Tibial nerve (tissue), 4 donors: ENCODE measurements around the gene GABRD. TPM values are rescaled to one million over a fixed set of nuclear protein-coding genes. Genes with fewer than 3 reads are reported as not detected.

Experiments
- DNase-seq, 2 donors: peaks; one replicate each; pipeline ENCODE4 v3.0.0-alpha.2; 2019; ENCODE audit warnings: low spot score in 2 of 2
- H3K27ac ChIP-seq, 4 donors: fragments of 200-600 bp; sonication (generic) in 3 of 4; one replicate each; pipeline ENCODE4 v1.5.1; 2017 to 2019; ENCODE audit warnings: mild to moderate bottlenecking in 1 of 4
- H3K27me3 ChIP-seq, 2 donors: fragments of 200-600 bp; sonication (generic) in 1 of 2; one replicate each; pipeline versions ENCODE4 v1.5.1 to v1.6.0; 2017 to 2019
- H3K36me3 ChIP-seq, 3 donors: fragments of 200-600 bp; sonication (generic); one replicate each; pipeline ENCODE4 v1.5.1; 2018 to 2019
- H3K4me1 ChIP-seq, 4 donors: fragments of 200-600 bp; sonication (generic) in 3 of 4; one replicate each; pipeline ENCODE4 v1.5.1; 2017 to 2019
- H3K4me3 ChIP-seq, 4 donors: fragments of 200-600 bp; sonication (generic) in 3 of 4; one replicate each; pipeline ENCODE4 v1.5.1; 2017 to 2019; ENCODE audit warnings: mild to moderate bottlenecking in 1 of 4, moderate library complexity in 1 of 4
- H3K9me3 ChIP-seq, 4 donors: fragments of 200-600 bp; sonication (generic) in 3 of 4; one replicate each; pipeline ENCODE4 v1.5.1; 2017 to 2019
- EP300 ChIP-seq, 2 donors: sonication (generic); formaldehyde crosslinking; IDR thresholded peaks; one replicate each; pipeline ENCODE4 v1.6.1; 2017; ENCODE audit warnings: antibody characterized with exemption in 2 of 2, mild to moderate bottlenecking in 1 of 2
- POLR2A ChIP-seq, 2 donors: fragments of 450-650 bp; IDR thresholded peaks; one replicate each; pipeline ENCODE4 v1.6.1; 2017; ENCODE audit warnings: antibody characterized with exemption in 2 of 2, mild to moderate bottlenecking in 2 of 2, moderate library complexity in 2 of 2
- WGBS, 2 donors: methylation state at CpG; one replicate each; pipeline ENCODE4 v1.1.5; 2018; 5-methylcytosine and 5-hydroxymethylcytosine counted together
- total RNA-seq, 4 donors: library from RNA; depleted of rRNA; stranded (reverse); fragments of >200 nt; gene quantifications; one replicate each; pipeline ENCODE4 v1.1.0, GENCODE V29; 2016
- TF ChIP-seq, protein P1 (sequence below), 5 experiments: fragments of 200-600 bp in 3 of 5; fragments of 450-650 bp in 2 of 5; sonication (generic) in 3 of 5; IDR thresholded peaks; one replicate each; pipeline ENCODE4 v1.5.1; 2016 to 2019; ENCODE audit warnings: antibody characterized with exemption in 5 of 5, mild to moderate bottlenecking in 3 of 5, moderate library complexity in 2 of 5

Gene GABRD
- total RNA-seq, 4 donors from 2014 or later = 1.0 TPM; not detected in 3

DNA sequence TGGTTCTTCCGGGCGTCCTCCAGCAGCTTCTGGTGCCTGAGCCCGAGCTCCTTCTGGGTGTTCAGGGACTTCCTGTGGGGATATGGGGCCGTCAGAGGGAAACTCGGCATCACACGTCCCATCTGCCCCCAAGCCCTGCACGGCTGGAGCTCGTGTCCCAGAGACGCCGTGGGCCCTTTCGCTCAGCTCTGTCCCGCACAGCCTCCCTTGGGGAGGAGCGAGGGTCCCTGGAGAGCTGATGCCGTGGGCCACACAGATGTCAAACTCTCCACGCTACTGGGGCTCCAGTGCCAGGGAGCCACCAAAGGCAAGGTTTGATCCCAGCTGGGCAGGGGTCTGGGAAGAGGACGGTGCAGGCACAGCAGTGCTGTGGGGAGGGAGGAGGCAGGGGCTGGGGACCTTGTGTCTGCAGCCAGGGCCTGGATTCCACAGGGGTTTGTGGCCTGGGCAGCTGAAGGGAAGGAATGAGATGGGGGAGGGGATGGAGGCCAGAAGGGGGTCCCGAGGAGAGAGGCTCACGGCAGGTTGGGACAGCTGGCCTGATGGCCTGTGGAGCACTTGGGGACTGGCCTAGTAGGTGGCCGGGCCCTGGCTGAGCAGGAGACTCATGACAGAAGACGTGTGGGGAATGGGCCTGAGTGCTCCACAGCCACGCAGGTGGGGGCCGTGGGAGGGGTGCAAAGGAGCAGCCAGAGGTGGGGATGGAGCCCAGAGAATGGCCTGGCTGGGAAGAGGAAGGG, 46.0 kb upstream of the GABRD start:
- no peaks in the 10 kb centered on the region for H3K36me3 ChIP-seq
- no peak for DNase-seq
- H3K4me3 ChIP-seq = no peak overlapping the region
- no peaks in the 10 kb centered on the region for H3K9me3 ChIP-seq
- H3K27me3 ChIP-seq = peaks cover 0 to 29% of the 10 kb centered on the region in 2 donors
- no peak overlapping the region for H3K27ac ChIP-seq
- 68 to 71% methylated on average over 19 to 22 of the region's 22 CpGs for WGBS, 2 donors
- no peaks in the 10 kb centered on the region for H3K4me1 ChIP-seq
- TF ChIP-seq, protein P1, sequence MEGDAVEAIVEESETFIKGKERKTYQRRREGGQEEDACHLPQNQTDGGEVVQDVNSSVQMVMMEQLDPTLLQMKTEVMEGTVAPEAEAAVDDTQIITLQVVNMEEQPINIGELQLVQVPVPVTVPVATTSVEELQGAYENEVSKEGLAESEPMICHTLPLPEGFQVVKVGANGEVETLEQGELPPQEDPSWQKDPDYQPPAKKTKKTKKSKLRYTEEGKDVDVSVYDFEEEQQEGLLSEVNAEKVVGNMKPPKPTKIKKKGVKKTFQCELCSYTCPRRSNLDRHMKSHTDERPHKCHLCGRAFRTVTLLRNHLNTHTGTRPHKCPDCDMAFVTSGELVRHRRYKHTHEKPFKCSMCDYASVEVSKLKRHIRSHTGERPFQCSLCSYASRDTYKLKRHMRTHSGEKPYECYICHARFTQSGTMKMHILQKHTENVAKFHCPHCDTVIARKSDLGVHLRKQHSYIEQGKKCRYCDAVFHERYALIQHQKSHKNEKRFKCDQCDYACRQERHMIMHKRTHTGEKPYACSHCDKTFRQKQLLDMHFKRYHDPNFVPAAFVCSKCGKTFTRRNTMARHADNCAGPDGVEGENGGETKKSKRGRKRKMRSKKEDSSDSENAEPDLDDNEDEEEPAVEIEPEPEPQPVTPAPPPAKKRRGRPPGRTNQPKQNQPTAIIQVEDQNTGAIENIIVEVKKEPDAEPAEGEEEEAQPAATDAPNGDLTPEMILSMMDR (IDR thresholded peaks at IDR 0.05) = no peak
- TF ChIP-seq POLR2A (IDR thresholded peaks at IDR 0.05) = no peak
- TF ChIP-seq EP300 (IDR thresholded peaks at IDR 0.05) = no peak

DNA sequence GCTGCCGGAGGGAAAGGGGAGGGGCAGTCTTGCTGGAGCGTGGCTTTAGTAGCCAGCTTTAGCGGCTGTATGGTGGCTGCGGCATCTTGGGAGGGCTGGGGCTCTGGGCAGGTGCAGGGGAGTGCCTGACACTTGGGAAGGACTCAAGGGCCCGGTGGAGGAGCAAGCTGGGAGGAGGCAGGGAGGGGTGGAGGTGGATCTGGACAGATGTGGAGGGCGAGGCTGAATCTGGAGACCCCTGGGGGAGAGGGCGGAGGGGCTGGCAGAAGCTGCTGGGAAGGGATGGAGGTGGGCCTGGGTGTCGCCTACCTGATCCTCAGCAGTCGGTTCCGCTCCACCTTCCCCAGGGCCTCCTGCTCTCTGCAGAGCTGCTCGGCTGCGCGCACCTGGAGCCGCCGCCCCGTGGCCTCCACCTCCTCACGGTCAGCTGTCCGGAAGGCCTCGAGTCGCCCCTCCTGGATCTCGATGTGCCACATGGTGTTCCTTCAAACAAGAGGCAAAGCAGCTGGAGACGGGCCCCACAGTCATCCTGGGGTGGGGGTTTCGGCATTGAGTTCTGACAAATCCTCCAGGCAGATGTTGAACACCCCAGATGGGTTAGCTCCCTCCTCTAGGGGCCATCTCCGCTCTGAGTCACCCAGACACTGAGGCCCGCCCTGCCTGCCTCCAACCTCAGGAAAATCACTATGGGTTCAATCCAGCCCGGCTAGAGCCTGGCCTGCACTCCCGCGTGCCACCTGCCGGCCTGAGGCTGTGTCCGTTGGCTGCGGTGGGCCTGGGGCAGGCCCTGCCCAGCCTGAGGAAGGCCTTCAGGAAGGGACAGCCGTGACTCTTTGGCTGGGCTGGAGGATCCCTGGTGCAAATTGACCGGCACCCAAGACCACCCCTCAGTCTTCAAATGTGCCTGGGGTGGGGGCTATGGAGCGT, 45.2 kb upstream of the GABRD start:
- Histone ChIP-seq H3K9me3 (no peaks in the 10 kb centered on the region), H3K27me3 (peaks cover 0 to 24% of the 10 kb centered on the region in 2 donors), H3K4me1 (no peaks in the 10 kb centered on the region), H3K36me3 (no peaks in the 10 kb centered on the region), H3K27ac (no peak overlapping the region), H3K4me3 (no peak overlapping the region)
- no peak for DNase-seq
- no peak for TF ChIP-seq EP300 (IDR thresholded peaks at IDR 0.05)
- TF ChIP-seq POLR2A (IDR thresholded peaks at IDR 0.05) = no peak
- TF ChIP-seq, protein P1 (IDR thresholded peaks at IDR 0.05) = no peak
- WGBS, 2 donors = 81 to 84% methylated on average over 27 to 31 of the region's 34 CpGs

DNA sequence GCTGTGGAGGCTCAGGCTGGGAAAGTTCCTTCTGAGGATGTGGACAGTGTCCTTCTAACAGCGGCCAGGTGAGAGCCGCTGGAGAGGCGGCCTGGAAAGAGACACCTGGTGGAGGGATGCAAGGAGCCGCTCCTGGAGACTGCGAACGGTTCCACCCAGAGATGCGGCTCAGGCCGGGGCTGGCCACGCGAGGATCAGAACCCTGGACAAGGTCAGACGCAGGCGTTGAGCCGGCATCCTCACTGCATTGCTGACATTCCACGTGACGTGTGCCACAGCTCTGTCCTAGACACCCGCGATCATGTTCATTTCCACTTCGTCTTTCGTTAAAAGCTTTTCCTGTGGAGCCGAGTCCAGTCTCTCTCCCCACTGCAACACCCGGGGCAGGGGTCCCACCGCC, 44.3 kb upstream of the GABRD start:
- no peaks in the 10 kb centered on the region for H3K9me3 ChIP-seq
- H3K36me3 ChIP-seq = no peaks in the 10 kb centered on the region
- H3K27ac ChIP-seq = no peak overlapping the region
- TF ChIP-seq POLR2A (IDR thresholded peaks at IDR 0.05) (no peak), EP300 (IDR thresholded peaks at IDR 0.05) (no peak)
- TF ChIP-seq, protein P1 (IDR thresholded peaks at IDR 0.05) = no peak
- no peaks in the 10 kb centered on the region for H3K4me1 ChIP-seq
- WGBS, 2 donors = 76 to 77% methylated on average over 22 of the region's 22 CpGs
- H3K27me3 ChIP-seq = peaks cover 0 to 24% of the 10 kb centered on the region in 2 donors
- no peak for DNase-seq
- no peak overlapping the region for H3K4me3 ChIP-seq

DNA sequence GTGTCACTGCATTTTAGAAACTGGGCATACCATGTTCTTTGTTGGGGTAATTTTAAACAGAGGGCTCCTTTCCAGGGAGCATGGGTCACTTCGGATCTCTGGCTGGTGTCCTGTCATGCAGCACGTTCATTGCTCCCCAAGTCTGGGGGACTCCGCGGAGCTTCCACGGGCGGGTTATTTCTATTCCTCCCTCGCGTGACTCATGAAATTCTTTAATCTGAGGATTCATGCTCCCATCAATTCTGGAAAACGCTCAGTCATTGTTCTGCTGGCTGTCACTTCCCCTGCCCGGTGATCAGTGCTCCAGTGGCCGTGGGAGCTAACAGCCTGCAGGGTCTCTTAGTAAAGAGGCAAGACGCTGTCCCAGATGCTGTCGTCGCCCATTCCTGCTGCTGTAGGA, 43.6 kb upstream of the GABRD start:
- Histone ChIP-seq H3K9me3 (no peaks in the 10 kb centered on the region), H3K27ac (no peak overlapping the region), H3K4me3 (no peak overlapping the region), H3K36me3 (no peaks in the 10 kb centered on the region), H3K4me1 (no peaks in the 10 kb centered on the region), H3K27me3 (peaks cover 0 to 24% of the 10 kb centered on the region in 2 donors)
- 61 to 69% methylated on average over 14 of the region's 14 CpGs for WGBS, 2 donors
- no peak for DNase-seq
- TF ChIP-seq, protein P1 (IDR thresholded peaks at IDR 0.05) = no peak
- TF ChIP-seq EP300 (IDR thresholded peaks at IDR 0.05) = no peak
- TF ChIP-seq POLR2A (IDR thresholded peaks at IDR 0.05) = no peak

DNA sequence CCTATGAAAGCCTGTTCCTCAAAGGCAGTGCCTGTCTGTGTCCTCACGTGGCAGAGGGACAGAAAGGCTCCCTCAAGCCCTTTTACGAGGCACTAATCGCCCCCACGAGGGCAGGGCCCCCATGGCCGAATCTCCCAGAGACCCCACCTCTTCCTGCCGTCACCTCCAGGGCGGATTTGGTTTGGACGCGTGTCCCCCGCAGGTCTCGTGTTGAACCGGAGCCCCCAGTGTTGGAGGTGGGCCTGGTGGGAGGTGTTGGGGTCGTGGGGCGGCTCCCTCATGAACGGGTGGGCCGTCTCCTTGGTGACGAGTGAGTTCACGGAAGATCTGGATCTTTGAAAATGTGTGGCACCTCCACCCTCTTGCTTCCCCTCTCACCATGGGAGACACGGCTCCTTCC, 43.1 kb upstream of the GABRD start:
- no peak for DNase-seq
- Histone ChIP-seq H3K27ac (no peak overlapping the region), H3K4me1 (no peaks in the 10 kb centered on the region), H3K4me3 (no peak overlapping the region), H3K9me3 (no peaks in the 10 kb centered on the region), H3K36me3 (no peaks in the 10 kb centered on the region), H3K27me3 (peaks cover 0 to 24% of the 10 kb centered on the region in 2 donors)
- TF ChIP-seq POLR2A (IDR thresholded peaks at IDR 0.05) (no peak), EP300 (IDR thresholded peaks at IDR 0.05) (no peak)
- TF ChIP-seq, protein P1 (IDR thresholded peaks at IDR 0.05) = no peak
- WGBS, 2 donors = 73 to 75% methylated on average over 19 of the region's 19 CpGs
